HG03469 (cell line): ENCODE results near the gene SMIM14.
"Not testable (repeated sequence)": the region's sequence is repeated elsewhere in the genome, so short reads cannot be mapped to it uniquely, and the experiment has no call there.

Source experiments
- ATAC-seq: cut with Tn5 transposase; IDR thresholded peaks from one replicate; pipeline ENCODE4 v1.9.1; 2021; ENCODE audit warnings: mild to moderate bottlenecking, moderate library complexity, moderate number of reproducible peaks; ENCODE audit not compliant: unreplicated experiment

SMIM14 gene

DNA sequence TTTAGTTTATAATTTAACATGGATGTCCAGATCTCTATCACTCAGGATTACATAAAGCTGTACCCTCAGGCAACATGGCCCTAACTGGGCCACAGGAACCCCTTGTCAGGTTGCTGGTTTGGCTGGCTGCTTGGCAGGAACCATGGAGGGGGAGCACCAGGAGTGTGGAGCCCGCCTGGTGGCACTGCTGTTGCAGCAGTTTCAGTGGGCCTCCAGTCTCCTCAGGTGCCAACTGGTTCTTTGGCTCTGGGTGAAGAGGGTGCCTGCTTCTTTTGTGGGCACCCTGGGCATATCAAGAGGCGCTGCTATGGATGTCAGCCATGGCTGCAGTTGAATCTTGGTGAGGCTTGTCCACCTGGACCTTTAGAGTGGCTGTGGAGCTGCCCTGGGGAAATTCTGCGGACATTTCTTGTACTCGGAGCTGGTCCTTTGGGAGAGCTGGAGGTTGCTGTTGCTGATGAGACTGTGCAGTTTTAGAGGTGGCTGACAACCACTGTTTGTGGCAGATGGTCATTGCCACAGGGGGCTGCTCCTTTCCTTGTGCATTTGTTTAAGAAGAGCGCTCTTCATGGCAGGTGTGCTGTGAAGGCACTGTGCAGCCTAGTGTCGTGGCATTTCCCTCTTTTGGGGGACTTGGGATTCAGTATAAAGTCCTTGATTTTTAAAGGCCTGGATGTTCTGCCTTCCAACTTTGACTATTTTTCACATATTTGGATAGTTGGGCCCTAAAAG, 10.3 kb upstream of the SMIM14 start:
- ATAC-seq = no peak

DNA sequence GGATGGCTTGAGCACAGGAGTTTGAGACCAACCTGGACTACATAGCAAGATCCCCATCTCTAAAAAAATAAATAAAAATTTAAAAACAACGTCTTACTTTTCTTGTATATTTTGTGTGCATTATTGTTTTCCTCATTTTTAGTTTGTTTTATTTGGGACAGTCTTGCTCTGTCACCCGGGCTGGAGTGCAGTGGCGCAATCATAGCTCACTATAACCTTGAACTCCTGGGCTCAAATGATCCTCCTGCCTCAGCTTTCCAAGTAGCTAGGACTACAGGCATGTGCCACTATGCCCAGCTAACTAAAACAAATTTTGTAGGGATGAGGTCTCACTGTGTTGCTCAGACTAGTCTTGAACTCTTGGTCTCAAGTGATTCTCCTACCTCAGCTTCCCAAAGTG, 9.5 kb upstream of the SMIM14 start:
- ATAC-seq = no peak

DNA sequence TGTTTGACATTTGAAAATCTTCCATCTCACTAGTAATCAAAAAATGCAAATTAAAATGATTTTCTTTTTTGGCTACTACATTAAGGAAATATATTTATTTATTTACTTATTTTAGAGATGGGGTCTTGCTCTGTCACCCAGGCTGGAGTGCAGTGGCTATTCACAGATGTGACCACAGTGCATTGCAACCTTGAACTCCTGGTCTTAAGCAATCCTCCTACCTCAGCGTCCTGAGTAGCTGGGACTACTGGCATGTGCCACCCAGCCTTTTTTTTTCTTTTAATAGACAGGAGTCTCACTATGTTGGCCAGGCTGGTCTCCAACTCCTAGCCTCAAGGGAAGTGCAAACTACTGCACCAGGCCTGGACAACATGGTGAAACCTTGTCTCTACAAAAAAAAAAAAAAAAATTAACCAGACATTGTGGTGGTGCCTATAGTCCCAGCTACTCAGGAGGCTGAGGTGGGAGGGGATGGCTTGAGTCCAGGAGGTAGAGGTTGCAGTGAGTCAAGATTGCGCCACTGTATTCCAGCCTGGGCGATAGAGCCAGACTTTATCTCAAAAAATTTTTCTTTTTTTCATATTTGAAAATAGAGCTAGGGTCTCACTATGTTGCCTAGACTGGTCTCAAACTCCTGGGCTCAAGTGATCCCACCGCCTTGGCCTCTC, 4.4 kb upstream of the SMIM14 start:
- ATAC-seq = no peak

DNA sequence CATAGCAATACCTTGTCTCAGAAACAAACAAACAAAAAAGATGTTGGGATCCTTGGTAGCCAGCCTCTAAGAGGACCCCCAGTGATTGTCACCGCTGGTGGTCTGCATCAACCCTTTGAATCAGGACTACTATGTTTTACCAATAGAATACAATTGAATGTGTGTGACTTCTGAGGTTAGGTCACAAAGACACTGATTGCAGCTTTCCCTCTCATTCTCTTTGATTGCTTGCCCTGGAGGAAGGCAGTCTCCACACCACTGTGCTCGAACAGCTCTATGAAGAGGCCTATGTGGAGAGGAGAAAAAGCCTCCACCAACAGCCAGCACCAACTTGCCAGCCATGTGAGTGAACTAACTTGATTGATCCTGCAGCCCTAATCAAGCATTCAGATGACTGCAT, 2.8 kb upstream of the SMIM14 start:
- no peak for ATAC-seq

DNA sequence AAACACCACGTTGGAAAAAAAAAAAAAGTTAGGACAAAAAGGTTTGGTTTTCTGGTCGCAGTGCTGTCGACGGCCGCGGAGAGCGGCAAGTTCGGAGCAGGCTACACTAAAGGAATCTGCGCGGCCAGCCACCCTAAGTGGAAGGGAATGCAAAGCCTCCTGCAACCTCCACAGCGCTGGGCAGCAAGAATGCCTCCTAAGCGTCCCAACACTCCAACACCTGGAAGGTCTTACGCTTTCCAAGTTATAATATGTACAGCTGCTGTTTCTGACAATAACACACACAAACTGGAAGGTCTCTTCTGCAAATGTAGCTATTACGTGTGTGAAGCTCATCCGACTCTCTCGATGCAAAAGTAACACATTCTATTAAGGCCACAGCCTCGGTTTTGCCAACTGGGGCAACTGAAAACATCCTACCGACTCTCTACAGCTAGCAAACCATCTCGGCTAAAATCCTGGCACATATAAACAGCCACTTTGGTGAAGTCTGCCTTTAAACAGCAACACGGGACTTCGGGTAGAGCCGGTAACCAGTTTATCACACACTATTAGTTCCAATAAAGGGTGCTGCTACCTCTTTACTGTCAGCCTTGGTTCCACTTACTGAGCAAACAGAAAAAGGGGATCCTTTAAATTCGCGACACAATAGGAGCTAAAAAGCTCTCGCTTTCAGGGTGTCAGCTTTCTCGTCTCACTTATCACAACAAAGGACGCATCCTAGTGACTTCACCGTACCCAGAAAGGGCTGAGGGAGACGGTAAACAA, 895 bp downstream of the SMIM14 start:
- ATAC-seq = no peak

DNA sequence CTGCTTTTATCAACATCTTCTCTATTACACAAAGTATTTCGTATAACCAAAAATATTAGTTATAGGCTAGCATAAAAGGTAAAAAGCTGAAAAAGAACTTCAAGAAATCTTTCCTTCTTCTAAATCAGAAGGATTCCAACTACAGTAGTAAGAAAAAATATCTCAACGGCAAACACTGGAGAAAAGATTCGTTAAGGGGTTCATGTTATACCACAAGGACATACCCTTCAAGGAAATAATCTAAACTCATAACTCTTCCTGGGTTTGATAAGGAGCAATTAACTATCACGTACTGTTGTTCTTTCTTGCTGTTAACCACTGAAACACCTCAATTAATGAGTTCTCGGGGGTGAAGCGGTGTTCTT, 1.5 kb downstream of the SMIM14 start:
- ATAC-seq = no peak

DNA sequence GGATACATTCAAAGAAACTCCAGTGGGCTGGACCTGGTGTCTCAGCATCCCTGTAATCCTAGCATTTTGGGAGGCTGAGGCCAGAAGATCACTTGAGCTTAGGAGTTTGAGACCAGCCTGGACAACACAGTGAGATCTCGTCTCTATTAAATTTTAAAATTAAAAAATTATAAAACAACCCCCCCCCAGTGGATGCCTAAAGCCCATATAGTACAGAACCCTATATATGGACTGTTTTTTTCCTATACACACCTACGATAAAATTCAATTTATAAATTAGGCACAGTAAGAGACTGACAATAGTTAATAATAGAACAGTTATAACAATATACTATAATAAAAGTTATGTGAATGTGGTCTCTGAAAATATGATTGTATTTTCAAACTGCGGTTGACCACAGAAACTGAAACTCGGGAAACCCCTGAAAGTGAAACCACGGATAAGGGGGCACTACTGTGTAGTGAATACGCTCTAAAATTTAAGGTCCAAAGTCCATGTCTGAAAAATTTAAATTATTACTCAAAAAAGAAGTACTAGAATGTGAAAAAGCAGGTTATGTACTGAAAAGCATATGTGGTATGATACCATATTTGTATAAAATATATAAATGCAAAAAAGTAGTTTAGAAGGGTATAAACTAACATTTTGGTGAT, 2.0 kb downstream of the SMIM14 start:
- no peak for ATAC-seq

DNA sequence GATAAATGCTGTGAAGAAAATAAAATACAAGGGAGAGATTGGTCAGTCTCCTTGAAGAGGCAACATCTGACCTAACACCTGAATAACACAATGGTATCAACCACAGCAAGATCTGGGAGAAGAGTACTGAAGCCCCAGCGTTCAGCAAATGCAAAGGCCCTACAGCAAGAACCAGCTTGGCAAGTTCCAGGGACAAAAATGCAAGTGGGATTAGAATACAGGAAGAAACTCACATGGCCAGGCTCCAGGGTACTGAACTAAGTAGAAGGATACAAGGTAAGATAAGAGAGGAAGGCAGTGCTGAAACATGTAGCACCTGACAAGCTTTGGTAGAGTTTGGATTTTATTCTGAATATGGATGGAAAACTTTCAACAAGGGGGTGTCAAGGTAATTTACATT, 3.6 kb downstream of the SMIM14 start:
- ATAC-seq = no peak

DNA sequence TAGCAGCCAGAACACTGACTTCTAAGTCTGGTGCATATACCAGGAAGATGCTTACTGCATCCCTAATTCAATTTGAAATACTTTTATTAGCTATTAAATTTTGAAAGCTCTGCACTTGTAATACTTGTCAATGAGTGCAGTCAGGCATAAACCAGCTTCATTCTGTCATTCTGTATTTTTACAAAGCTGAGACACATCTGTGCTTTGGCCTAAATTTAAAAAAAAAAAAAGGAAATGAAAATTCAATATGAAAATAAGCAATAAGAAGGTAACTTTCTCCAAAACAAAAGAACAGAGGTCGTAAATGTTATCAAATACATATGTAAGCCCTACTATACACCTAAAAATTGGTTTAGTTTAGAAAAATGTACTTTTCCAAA, 7.0 kb downstream of the SMIM14 start:
- no peak for ATAC-seq

DNA sequence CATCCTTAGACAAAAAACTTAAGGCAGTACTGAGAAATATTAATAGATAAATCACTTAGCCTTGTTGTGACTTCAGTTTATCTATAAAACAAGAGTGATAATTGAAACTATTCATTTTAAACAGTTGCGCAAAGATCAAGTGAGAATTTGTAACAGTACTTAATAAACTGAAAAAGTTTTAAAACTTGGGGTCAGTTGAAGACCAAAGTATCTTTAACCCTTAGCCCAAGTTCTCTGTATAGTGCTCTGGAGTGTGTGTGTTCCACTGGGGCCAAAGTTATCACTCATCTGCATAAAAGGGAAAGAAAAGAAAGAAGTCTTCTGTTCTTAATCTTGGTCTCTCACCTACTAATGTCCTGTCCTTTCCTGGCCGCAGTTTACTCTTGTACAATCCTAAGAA, 11.3 kb downstream of the SMIM14 start:
- ATAC-seq = no peak

DNA sequence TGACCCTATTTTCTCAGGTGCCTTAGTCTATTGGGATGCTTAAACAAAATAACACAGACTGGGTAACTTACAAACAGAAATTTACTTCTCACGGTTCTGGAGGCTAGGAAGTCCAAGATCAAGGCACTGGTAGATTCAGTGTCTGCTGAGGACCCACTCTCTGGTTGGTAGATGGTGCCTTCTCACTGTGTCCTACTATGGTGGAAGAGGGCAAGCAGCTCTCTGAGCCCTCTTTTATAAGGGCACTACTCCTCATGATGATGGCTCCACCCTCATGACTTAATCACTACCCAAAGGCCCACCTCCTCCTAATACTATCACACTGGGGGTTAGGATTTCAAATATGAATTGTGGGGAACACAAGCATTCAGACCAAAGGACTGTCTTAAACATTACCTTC, 11.8 kb downstream of the SMIM14 start:
- no peak for ATAC-seq

DNA sequence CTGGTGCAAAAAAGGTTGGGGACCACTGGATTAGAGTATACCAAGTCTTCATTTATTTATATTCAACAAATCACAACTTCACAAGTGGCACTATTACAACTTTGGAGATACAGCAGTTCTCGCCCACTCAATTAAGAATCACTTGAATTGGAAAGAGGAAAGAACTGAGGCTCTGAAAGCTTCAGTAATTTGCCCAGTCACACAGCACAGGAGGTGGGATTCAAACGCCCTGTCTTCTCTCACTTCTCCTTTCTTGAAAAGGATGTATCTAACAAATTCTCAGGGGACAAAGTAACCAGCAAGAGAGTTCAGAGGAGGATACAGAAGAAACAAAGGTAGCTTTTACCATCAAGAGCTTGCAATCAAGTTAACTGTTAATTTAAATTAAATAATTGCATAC, 12.4 kb downstream of the SMIM14 start:
- peak; percentile 42 for ATAC-seq

DNA sequence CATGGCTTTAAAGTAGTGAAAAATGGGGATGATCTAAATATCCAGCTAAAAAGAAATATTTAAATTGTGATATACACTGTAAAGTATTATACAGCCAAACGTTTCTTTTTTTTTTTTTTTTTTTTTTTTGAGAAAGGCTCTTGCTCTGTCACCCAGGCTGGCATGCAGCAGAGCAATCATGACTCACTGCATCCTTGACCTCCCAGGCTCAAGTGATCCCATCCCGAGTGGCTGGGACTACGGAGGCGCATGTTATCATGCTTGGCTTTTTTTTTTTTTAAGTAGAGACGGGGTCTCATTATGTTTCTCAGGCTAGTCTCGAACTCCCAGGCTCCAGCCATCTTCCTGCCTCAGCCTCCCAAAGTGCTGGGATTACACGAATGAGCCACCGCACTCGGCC, 17.1 kb downstream of the SMIM14 start:
- no peak for ATAC-seq

DNA sequence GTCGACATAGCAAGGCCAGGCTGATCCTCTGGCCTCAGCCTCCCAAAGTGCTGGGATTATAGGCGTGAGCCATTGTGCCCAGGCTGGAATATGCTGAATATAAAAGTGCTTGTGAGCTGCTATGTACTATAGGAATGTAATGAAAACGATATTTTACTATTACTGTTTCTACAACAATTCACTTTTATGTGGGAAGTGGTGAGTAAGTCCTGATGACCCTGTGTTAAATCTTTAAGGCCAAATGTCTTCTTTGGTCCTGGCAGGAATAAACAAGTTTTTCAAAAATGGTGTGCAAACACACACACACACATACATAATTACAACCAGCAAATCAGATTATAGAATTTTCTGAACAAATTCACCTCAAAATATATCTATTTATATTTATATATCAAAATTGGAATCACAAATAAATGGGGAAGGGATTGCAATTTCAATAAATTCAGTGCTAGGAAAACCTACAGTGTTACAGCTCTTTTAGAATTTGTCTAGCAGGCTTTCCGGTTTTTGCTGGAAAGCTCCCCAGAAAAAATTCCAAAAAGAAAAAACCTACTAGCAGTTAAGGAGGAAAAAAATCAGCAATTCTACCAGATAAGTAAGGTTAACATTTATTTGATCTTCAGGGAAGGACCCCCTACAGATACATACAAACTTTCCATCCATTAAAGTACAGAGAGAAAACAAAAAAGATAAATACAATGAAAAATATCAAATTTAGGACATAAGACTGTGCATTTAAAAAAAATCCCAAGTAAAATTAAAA, 17.9 kb downstream of the SMIM14 start:
- no peak for ATAC-seq

DNA sequence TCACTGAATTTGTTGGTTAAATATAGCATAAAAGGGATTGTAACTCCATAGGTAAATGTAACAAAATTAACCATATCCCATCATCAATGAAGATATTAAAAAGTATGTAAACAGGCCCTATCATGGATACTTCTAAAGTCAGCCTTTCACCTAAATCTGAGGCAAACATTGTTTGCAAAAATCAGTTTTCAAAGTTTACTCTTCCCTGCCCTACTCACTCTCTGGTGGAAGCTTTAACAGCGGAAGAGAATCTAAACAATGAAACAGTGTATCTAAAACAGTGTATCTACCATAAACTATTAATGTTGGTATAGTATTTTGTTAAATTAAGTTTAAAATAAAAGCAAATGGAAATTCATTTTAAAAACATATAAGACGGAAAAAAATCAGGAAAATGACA, 21.1 kb downstream of the SMIM14 start:
- no peak for ATAC-seq

DNA sequence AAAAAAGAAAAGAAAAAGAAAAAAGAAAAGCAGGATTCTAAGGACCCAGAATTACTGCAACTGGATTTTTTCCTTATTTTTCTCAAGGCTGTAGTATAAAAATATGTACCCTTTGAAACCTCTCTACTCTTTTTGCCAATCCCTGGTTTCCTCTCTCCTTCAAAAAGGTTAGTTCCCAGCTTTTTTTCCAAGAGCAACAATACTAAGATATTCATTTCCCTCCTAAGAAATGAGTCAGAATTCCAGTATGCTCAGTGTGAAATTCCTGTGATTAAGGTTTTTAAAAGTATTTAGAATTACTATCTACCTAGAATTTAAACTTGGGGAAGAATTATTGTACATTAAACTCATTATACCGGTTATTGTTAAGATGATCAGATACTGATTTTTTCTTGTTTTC, 22.0 kb downstream of the SMIM14 start:
- no peak for ATAC-seq

DNA sequence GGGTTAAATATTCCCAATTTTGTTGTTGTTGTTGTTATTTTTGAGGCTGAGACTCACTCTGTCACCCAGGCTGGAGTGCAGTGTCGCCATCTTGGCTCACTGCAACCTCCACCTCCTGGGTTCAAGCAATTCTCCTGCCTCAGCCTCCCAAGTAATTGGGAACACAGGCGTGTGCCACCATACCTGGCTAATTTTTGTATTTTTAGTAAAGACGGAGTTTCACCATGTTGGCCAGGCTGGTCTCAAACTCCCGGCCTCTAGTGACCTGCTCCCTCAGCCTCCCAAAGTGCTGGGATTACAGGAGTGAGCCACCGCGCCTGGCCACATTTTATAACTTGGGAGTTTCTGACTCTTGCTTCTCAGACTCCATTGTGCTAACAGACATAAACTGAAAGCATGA, 22.6 kb downstream of the SMIM14 start:
- ATAC-seq = not testable (repeated sequence)

DNA sequence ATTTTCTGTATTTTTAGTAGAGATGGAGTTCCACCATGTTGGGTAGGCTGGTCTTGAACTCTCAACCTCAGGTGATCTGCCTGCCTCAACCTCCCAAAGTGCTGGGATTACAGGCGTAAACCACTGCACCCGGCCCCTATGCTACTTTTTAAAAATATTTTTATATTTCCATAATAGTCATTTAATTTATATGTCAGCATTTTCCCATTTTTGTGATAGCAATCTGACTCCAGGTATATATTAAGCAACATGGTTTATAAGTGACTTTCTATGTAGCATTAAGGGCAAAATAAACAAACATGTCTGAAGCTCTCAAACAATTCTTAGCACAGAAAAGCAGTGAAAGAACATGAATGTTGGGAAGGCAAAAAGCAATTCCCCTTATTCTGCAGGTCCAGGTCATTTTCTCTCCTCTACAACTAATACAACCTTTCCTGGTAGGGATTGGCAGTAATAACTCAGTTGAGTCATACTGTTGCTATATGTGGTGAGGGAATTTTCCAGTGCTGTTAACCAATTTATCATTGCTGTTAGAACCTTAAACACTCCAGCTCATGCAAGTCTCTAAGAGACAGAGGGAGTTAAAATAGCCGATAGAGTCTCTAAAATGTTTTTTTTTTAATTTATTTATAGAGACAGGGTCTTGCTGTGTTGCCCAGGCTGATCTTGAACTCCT, 24.0 kb downstream of the SMIM14 start:
- ATAC-seq = no peak

DNA sequence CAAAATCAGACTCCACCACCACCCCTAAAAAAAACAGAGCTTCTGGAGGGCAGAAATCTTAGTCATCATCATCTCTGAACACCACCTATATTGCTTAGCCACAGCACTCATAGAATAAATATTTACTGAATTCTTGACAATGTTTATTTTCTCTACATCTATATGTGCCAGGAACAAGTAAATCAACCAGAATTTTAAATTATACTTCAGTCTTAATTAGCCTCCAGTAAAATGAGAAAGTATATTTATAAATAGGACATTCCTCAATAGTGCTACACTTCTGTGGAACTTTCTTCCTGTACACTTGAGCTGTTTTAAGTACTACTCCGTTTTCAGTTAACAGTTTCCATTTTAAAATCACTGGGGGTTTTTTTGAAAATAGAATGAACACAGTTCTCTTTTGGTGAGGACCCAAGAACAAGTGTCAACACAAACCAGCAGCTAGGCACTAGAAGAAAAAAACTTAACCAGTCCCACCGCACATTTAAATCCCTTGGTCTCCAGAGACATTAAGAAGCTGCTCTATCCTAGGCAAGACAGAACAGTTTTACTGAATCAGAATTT, 25.5 kb downstream of the SMIM14 start:
- ATAC-seq = no peak

DNA sequence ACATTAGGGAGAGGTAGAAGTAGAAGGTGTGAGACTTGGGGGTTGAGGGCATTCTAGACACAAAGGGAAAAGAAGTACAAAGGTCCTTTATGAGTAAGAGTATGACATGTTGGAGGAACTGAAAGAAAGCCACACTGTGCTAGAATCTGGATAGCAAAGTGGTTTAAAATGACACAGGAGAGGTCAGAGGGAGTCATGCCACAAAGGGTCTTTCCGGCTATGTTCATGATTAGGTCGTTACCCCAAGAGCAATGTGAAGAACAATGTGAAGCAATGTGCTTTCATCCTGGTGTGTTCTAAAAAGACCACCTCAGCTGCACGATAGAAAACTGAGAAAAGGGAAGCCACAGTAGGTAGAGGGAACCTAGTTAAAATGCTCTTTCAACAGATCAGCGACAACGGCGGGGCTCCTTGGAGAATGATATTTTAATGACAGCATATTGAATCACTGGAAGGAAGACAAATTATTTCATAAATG, 29.2 kb downstream of the SMIM14 start:
- peak; percentile 93 for ATAC-seq
